Measurements from ENCODE around the gene HAUS8.
"Not testable (repeated sequence)": the region's sequence is repeated elsewhere in the genome, so short reads cannot be mapped to it uniquely, and the experiment has no call there.

The HAUS8 gene

GRCh38 chr19:17107546-17108452 lies 32.5 kb upstream of the HAUS8 start:
- peak; percentile 95 for DNase-seq (ENCODE audit: low read depth)
- no peak overlapping the region for H3K4me3 ChIP-seq (ENCODE audit: low read depth, low read length)
- TF ChIP-seq POLR2A (IDR thresholded peaks at IDR 0.05; ENCODE audit: extremely low read depth, insufficient read length) (no peak), MYC (IDR thresholded peaks at IDR 0.05; ENCODE audit: low read depth, low read length) (peak; percentile 55)
- TF ChIP-seq, protein P1, sequence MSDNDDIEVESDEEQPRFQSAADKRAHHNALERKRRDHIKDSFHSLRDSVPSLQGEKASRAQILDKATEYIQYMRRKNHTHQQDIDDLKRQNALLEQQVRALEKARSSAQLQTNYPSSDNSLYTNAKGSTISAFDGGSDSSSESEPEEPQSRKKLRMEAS (IDR thresholded peaks at IDR 0.05; ENCODE audit: low read depth, low read length), result peak; percentile 69

- H3K4me3 ChIP-seq (ENCODE audit: low read depth, low read length), result not testable (repeated sequence)
Observed at GRCh38 chr19:17106964-17107363, 31.7 kb upstream of the HAUS8 start.

GRCh38 chr19:17105556-17105955 lies 30.3 kb upstream of the HAUS8 start:
- no peak for DNase-seq (ENCODE audit: low read depth)
- TF ChIP-seq, protein P1 (IDR thresholded peaks at IDR 0.05; ENCODE audit: low read depth, low read length), result no peak
- TF ChIP-seq, protein P2, sequence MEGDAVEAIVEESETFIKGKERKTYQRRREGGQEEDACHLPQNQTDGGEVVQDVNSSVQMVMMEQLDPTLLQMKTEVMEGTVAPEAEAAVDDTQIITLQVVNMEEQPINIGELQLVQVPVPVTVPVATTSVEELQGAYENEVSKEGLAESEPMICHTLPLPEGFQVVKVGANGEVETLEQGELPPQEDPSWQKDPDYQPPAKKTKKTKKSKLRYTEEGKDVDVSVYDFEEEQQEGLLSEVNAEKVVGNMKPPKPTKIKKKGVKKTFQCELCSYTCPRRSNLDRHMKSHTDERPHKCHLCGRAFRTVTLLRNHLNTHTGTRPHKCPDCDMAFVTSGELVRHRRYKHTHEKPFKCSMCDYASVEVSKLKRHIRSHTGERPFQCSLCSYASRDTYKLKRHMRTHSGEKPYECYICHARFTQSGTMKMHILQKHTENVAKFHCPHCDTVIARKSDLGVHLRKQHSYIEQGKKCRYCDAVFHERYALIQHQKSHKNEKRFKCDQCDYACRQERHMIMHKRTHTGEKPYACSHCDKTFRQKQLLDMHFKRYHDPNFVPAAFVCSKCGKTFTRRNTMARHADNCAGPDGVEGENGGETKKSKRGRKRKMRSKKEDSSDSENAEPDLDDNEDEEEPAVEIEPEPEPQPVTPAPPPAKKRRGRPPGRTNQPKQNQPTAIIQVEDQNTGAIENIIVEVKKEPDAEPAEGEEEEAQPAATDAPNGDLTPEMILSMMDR (IDR thresholded peaks at IDR 0.05; ENCODE audit: low read depth, low read length), result no peak
- no peak for TF ChIP-seq MYC (IDR thresholded peaks at IDR 0.05; ENCODE audit: low read depth, low read length)
- TF ChIP-seq POLR2A (IDR thresholded peaks at IDR 0.05; ENCODE audit: extremely low read depth, insufficient read length), result no peak
- H3K4me3 ChIP-seq (ENCODE audit: low read depth, low read length), result no peak overlapping the region

More at GRCh38 chr19:17106964-17107363, 31.7 kb upstream of the HAUS8 start:
- not testable (repeated sequence) for DNase-seq (ENCODE audit: low read depth)

DNA sequence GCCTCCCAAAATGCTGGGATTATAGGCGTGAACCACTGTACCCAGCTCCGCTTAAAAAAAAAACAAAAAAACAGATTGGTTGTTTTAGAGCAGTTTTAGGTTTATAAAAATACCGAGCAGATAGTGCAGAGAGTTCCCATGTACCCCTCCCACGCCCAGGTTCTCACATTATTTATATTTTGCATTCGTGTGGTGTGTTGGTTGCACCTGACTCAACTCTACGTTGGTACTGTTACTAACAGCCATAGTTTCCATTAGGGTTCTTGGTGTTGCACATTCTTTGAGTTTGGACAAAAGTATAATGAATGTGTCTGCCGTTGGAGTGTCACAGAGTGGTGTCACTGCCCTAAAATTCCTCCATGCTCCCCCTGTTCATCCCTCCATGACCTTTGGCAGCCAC lies 29.4 kb upstream of the HAUS8 start:
- no peak overlapping the region for H3K4me3 ChIP-seq (ENCODE audit: low read depth, low read length)
- no peak for DNase-seq (ENCODE audit: low read depth)
- TF ChIP-seq, protein P1 (IDR thresholded peaks at IDR 0.05; ENCODE audit: low read depth, low read length), result no peak
- TF ChIP-seq, protein P2 (IDR thresholded peaks at IDR 0.05; ENCODE audit: low read depth, low read length), result no peak
- TF ChIP-seq POLR2A (IDR thresholded peaks at IDR 0.05; ENCODE audit: extremely low read depth, insufficient read length) (no peak), MYC (IDR thresholded peaks at IDR 0.05; ENCODE audit: low read depth, low read length) (no peak)

DNA sequence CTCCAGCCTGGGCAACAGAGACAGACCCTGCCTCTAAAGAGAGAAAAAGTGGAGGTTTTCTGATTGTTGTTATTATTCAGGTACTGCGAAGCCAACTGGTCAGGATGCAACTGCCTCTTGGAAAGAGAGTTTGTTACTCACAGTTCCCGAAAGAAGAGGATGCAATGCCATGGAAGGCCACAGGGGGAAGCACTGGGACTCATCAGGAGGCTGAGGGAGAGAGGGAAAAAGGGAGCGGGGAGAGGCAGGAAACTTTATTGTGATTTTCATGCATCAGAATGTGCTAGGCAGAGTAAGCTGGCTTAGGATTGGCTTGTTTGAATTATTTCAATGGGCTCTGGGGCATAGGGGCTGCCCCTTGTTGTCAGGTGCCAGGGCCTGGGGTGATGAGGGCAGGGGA lies 27.9 kb upstream of the HAUS8 start:
- peak; percentile 42 for DNase-seq (ENCODE audit: low read depth)

DNA sequence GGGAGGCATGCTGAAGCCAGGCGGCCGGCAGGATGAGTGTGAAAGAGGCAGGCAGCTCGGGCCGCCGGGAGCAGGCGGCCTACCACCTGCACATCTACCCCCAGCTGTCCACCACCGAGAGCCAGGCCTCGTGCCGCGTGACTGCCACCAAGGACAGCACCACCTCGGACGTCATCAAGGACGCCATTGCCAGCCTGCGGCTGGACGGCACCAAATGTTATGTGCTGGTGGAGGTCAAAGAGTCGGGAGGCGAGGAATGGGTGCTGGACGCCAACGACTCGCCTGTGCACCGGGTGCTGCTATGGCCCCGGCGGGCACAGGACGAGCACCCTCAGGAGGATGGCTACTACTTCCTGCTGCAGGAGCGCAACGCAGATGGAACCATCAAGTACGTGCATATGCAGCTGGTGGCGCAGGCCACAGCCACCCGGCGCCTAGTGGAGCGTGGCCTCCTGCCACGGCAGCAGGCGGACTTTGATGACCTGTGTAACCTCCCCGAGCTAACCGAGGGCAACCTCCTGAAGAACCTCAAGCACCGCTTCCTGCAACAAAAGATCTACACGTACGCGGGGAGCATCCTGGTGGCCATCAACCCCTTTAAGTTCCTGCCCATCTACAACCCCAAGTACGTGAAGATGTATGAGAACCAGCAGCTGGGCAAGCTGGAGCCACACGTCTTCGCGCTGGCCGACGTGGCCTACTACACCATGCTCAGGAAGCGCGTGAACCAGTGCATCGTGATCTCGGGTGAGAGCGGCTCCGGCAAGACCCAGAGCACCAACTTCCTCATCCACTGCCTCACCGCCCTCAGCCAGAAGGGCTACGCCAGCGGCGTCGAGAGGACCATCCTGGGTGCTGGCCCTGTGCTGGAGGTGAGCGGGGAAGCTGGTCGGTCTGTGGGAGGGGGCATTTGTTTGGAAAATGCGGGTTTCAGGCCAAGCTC lies 26.7 kb upstream of the HAUS8 start:
- TF ChIP-seq, protein P2 (IDR thresholded peaks at IDR 0.05; ENCODE audit: low read depth, low read length), result no peak
- TF ChIP-seq, protein P1 (IDR thresholded peaks at IDR 0.05; ENCODE audit: low read depth, low read length), result no peak
- TF ChIP-seq MYC (IDR thresholded peaks at IDR 0.05; ENCODE audit: low read depth, low read length) (no peak), POLR2A (IDR thresholded peaks at IDR 0.05; ENCODE audit: extremely low read depth, insufficient read length) (no peak)
- no peak for DNase-seq (ENCODE audit: low read depth)
- no peak overlapping the region for H3K4me3 ChIP-seq (ENCODE audit: low read depth, low read length)

More for the DNA sequence above, 27.9 kb upstream of the HAUS8 start:
- TF ChIP-seq, protein P1 (IDR thresholded peaks at IDR 0.05; ENCODE audit: low read depth, low read length), result no peak
- TF ChIP-seq, protein P2 (IDR thresholded peaks at IDR 0.05; ENCODE audit: low read depth, low read length), result peak; percentile 46
- TF ChIP-seq MYC (IDR thresholded peaks at IDR 0.05; ENCODE audit: low read depth, low read length) (no peak), POLR2A (IDR thresholded peaks at IDR 0.05; ENCODE audit: extremely low read depth, insufficient read length) (no peak)
- no peak overlapping the region for H3K4me3 ChIP-seq (ENCODE audit: low read depth, low read length)

All from NB4 (cell line).